Left lobe of liver (tissue), 2 donors: ENCODE measurements around the gene ANXA2. TPM values are rescaled to one million over a fixed set of nuclear protein-coding genes. Genes with fewer than 3 reads are reported as not detected.
"Not testable (repeated sequence)": the region's sequence is repeated elsewhere in the genome, so short reads cannot be mapped to it uniquely, and the experiment has no call there.

Experiments used
- ATAC-seq: fragments of 200-7000 bp; cut with Tn5 transposase; one replicate; pipeline ENCODE4 v1.9.1; 2020; ENCODE audit warnings: mild to moderate bottlenecking, moderate library complexity
- DNase-seq: peaks from one replicate; pipeline ENCODE4 v3.0.0-alpha.2; 2020; ENCODE audit warnings: low spot score
- total RNA-seq: library from RNA; stranded (reverse); gene quantifications from one replicate; pipeline ENCODE4 v1.2.1, GENCODE V29; 2021
- donor health status: DM: no; HTN: no; CAD: no; lungs with moderate emphysema.
- donor health status: DM: no; HTN: yes; CAD: no.

The ANXA2 gene
- total RNA-seq, 1 donor from 2014 or later, result 61.3 TPM

DNA sequence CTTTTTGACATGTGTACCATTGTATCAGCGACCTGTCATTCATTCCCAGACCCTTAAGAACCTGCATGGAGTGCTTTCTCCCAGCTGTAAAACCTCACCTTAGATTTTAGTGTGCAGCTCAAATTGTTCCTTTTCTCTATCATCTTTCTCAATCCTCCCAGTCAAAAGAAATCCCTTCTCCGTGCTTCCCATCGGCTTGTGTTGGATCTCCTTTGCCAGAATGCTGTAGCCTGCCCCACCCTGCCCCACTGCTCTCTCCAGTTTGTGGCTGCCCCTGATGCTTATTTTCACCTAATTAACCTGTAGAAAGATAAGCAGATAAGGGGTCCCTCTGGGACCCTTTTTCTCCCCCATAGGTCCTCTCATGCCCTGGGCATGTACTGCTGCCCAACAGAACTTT lies 51.1 kb downstream of the ANXA2 start:
- ATAC-seq (no peak), DNase-seq (no peak)

GRCh38 chr15:60346077-60346476 lies 51.7 kb downstream of the ANXA2 start:
- DNase-seq (no peak), ATAC-seq (no peak)

- DNase-seq (no peak), ATAC-seq (no peak)
These were observed 52.2 kb downstream of the ANXA2 start for GRCh38 chr15:60345598-60345997.

- DNase-seq (no peak), ATAC-seq (no peak)
These were observed 52.8 kb downstream of the ANXA2 start for GRCh38 chr15:60344987-60345386.

DNA sequence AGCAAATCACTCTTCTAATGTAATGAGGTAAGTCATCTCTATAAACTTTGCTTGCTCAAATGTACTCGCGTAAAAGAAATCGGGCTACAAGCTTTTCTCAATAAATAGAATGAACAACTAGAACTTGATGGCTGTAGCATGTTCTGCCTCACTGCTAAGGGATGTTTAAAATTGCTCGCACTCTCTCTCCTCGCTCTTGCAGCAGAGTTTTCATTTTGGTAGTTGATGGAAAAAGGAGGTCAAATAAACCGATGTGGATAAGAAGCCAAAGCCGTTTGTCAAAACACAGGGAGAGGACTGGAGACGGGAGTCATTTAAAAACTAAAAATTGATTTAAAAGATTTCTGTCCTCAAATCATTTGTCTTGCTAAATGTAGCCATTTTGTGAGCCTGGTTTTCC lies 53.3 kb downstream of the ANXA2 start:
- ATAC-seq (no peak), DNase-seq (no peak)

DNA sequence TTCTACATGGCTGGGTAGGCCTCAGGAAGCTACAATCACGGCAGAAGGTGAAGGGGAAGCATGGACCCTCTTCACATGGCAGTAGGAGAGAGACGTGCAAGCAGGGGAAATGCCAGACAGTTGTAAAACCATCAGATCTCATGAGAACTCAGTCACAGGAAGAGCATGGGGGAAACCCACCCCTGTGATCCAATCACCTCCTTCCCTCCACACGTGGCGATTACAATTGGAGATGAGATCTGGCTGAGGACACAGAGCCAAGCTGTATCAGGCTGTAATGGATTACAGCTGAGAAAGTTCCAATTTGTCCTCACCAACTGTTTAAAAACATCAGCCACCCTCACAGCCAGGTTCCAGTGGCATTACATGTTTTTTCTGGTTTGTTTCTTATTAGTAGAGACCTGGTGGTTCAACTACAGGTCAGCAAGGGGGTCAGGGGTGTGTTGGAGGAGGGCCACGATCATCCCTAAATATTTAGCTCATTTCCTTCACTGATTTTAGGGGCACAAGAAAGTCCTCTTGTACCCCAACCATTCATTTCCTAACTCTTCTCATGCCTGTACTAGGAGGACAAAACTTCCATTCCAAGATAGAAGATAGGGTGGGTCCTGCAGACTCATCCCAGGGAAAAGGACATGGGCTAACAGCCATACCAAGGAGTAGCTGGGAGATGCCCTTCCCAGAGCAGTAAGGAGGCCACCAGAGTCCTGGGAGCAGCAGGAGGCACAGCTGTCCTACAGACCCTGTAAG lies 54.4 kb downstream of the ANXA2 start:
- ATAC-seq, result no peak
- DNase-seq, result no peak

DNA sequence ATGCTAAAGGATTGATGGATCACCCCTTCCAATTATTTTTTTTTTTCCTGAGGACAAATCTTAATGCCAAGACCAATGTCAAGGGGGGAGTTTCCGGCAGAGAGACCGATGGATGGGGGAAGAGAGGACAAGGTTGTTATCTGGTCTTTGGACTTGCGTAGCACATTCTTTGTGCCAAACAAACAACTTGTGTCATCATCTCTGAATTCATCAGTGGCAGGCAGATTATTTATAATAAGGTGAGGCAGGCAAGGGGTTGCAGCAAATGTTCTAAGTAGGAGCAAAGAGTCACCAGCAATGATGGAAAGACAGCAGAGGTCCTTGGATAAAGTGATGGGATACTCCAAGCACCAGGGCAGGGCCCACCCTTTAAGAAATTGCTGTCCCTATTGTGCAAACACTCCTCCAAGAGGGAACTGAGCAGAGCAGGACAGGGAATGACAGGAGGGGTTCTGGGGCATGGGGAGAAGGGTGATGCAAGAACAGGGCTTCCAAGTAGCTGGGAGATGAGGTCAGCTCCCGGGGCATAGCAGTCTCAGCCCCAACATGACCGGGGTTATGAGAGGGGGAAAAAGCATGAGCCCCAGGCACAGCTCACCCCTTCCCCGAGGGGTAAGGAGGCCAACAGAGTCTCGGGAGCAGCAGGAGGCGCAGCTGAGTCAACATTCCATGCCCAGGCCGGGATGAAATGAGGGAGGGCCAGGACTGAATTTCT lies 57.4 kb downstream of the ANXA2 start:
- DNase-seq (no peak), ATAC-seq (no peak)

- ATAC-seq (no peak), DNase-seq (no peak)
These were observed 58.5 kb downstream of the ANXA2 start for GRCh38 chr15:60339236-60339635.

DNA sequence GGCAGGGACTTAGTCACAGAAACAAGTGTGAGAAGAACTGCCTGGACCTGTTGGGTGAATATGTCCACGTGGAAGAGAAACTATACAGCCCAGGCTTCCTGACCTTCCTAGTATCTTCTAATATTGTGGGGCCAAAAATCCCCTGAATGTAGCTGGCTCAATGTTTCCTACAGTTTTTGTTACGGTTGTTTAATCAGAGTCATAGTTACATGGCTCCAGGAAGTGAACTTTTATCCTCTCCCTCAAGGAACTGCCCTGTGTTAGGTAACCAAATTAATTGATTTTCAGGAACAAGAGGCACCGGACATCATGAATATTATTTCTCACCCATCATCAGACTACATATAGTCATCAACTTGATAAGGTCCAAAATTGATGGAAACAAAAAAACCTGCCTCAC lies 59.0 kb downstream of the ANXA2 start:
- DNase-seq (no peak), ATAC-seq (peak; percentile 27)

GRCh38 chr15:60337076-60337475 lies 60.7 kb downstream of the ANXA2 start:
- DNase-seq (no peak), ATAC-seq (no peak)

GRCh38 chr15:60335296-60335695 lies 62.5 kb downstream of the ANXA2 start:
- not testable (repeated sequence) for ATAC-seq, DNase-seq

GRCh38 chr15:60328852-60329443 lies 68.8 kb downstream of the ANXA2 start:
- no peak for DNase-seq

GRCh38 chr15:60326824-60327654 lies 70.7 kb downstream of the ANXA2 start:
- DNase-seq (no peak), ATAC-seq (peak; percentile 81)

More at GRCh38 chr15:60328852-60329443, 68.8 kb downstream of the ANXA2 start:
- ATAC-seq, result peak; percentile 46

DNA sequence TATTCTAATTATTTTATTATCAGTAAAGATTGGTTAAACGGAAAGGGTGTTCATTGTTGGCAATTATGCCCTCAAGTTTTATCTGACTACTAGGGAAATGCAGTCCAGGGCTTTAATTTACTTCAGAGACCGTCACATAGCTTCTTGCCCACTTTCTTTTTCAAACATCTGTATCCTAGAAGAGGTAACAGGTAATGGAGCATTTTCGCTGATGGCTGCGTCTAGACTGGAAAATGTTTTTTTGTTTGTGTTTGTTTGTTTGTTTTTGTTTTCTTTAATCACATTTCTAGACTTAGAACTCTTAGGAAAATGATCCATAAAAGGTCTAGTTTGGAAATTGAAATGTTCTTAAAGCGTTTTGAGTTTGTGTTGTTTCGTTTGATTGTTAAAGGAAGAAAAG lies 71.4 kb downstream of the ANXA2 start:
- ATAC-seq, result no peak
- DNase-seq, result no peak

DNA sequence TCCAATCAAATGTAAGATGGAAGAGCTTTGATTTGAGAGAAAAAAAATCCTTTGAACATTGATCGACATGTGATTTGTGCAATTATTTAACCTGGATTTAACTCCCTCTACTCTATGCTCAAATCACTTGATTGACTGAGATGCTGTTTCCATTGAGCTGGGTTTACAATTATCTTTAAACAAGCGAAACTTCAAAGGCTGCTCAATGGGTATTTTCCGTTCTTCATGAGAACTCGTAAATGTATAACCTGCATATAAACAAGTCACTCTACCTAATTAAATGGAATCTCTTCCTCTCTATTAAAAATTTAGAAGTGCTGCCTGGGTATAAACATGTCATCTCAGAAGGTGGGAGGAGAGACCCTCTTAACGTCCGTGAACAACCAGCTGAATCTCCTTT lies 71.9 kb downstream of the ANXA2 start:
- DNase-seq, result no peak
- no peak for ATAC-seq

DNA sequence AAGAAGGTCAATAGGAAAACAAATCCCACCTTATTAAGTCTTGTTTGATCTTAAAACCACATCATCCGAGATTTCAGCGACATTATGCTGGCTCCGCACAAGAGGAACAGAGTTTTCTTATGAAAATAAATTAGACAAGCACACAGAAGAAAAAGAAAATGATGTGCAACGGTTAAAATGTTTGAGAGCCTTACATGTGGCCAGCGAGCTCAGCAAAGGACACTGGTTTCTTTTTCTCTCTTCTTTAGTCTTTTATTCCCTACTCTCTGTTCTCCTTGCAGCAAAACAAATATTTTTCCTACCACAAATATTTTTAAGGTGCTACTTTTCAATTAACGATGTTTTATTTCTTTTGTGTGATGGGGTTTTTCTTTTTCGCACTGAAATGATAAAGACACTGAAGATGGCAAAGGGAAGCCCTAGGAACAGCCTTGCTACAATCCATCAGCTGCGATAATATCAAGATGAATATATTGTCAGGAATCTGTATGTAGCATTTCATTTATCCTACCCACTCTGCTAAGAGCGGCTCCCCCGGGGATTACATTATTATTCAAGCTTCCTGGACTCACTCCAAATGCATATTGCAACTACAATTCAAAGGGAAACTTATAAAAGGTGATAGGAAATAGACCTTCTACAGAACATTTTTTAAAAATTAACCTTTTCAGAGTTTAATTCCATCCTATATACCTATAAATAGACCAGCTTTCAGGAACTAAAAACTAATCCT lies 72.9 kb downstream of the ANXA2 start:
- ATAC-seq, result no peak
- no peak for DNase-seq

DNA sequence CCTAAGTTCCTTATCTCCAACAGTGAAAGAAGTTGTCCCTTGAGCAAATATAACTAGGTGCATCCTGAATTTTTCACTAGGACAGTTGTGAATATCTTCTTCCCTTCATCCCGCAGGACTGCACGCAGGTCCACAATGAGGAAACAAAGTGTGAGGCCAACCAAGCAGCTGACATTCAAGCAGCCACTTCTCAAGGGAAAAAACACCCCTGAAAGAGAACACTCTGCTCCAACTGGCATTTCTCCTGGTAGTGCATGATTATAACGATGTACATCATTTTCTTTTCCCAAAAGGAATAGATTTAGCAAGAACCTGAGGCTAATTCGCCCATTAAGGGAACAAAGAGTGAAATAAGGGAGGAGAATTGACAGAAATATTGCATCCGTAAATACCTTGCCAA lies 74.5 kb downstream of the ANXA2 start:
- ATAC-seq (no peak), DNase-seq (no peak)

- DNase-seq, result no peak
- ATAC-seq, result no peak
These were observed 77.4 kb downstream of the ANXA2 start for GRCh38 chr15:60320365-60320764.

DNA sequence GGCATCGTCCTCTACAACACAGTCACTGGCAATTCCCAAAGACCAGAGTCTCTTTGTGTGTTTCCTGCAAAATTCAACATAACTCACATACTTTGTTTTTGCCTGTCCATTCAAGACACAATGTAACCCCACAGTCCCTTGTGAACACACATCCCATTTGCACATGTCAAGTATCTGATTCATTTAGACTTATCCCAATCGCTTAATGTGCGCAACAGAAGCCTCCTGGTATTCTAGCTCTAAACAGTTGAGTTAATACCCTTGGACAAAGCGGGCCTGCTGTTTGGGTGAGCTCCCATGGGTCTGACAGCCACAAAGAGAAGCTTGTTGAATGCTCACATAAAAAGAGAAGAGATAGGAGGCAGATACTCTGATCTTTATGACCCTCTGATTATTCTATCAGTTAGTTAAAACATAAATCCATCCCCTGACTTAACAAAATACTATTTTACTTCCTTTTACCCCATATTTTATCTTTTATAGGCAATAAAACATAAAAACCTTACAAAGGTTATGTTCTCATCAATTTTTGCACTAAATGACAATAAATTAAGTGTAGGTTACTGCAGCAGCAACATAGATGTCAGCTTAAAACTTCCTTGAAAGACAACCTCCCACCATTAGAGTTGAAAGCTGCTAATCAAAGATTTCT lies 79.4 kb downstream of the ANXA2 start:
- no peak for ATAC-seq
- DNase-seq, result no peak

DNA sequence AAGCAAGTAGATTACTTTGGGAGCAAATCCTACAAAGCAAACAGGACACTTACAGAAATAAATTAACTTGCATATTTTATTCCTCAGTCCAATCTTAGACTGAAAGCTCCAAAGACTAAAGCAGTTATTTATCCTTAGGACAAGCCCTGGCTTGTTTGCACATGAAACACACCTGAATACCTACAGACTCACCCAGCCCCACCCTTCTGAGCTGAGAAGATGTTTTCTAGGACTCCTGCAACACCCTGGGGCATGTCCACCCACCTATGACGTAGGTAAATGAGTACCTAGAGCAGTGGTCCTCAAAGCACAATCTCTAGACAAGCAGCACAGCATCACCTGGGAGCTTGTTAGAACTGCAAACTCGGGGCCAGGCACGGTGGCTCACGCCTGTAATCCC lies 80.8 kb downstream of the ANXA2 start:
- no peak for DNase-seq

More for the DNA sequence above, 80.8 kb downstream of the ANXA2 start:
- ATAC-seq, result no peak
